Ishikawa (cell line): ENCODE measurements around the gene HIBADH.

Experiments
- EP300 ChIP-seq: IDR thresholded peaks from 2 replicates; pipeline ENCODE4 v1.6.1; 2012; ENCODE audit warnings: borderline replicate concordance
- RAD21 ChIP-seq: IDR thresholded peaks from 2 replicates; pipeline ENCODE4 v1.6.1; 2012; ENCODE audit warnings: low read depth
- TAF1 ChIP-seq: IDR thresholded peaks from 2 replicates; pipeline ENCODE4 v1.6.1; 2012; ENCODE audit warnings: low read depth, mild to moderate bottlenecking
- TF ChIP-seq, protein P1 (sequence below): IDR thresholded peaks from 2 replicates; pipeline ENCODE4 v1.6.1; 2012; ENCODE audit warnings: low read depth, mild to moderate bottlenecking
- TF ChIP-seq, protein P2 (sequence below): IDR thresholded peaks from 2 replicates; pipeline ENCODE4 v1.6.1; 2012

DNA sequence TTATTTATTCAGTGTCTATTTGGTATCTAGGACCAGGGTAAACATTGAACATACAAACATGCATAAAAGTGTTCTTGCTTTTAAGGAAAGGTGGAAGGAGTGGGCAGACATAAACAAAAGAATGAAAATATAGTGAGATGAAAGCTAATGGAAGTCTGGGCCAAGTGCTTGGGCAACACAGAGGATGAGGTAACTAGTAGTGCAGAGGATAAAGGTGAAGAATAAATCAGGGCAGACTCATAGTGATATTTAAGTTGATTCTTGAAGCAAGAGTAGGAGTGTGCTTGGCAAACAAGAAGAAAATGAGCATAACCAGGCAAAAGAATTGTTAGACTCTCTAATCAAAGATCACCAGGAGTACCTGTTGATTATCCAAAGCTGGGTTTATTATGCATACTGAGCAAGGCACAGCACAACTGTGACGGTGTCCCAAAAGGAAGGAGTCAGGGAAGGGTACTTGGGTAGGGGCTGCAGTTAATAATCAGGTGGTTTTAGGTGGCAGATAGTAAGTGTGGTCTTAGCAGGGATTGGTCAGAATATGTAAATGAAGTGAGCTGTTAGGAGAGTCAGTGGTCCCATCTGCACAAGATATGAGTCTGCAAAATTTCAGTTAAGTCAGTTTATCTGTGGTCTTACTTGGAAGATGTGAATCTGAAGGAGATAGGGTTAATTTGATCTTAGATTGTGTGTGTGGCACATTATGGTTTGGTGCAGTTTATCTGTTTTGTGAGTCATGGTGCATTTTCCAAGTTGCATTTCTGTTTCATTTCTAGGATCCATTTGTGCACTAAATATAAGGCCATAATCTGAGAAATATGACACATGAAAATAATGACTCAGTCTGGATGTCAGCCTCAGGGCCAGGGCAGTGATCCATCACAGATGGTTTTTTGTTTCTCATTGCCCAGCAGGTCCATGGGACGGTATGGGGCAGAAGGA lies 46.7 kb upstream of the HIBADH start:
- no peak for TF ChIP-seq TAF1
- no peak for TF ChIP-seq RAD21
- TF ChIP-seq, protein P1, sequence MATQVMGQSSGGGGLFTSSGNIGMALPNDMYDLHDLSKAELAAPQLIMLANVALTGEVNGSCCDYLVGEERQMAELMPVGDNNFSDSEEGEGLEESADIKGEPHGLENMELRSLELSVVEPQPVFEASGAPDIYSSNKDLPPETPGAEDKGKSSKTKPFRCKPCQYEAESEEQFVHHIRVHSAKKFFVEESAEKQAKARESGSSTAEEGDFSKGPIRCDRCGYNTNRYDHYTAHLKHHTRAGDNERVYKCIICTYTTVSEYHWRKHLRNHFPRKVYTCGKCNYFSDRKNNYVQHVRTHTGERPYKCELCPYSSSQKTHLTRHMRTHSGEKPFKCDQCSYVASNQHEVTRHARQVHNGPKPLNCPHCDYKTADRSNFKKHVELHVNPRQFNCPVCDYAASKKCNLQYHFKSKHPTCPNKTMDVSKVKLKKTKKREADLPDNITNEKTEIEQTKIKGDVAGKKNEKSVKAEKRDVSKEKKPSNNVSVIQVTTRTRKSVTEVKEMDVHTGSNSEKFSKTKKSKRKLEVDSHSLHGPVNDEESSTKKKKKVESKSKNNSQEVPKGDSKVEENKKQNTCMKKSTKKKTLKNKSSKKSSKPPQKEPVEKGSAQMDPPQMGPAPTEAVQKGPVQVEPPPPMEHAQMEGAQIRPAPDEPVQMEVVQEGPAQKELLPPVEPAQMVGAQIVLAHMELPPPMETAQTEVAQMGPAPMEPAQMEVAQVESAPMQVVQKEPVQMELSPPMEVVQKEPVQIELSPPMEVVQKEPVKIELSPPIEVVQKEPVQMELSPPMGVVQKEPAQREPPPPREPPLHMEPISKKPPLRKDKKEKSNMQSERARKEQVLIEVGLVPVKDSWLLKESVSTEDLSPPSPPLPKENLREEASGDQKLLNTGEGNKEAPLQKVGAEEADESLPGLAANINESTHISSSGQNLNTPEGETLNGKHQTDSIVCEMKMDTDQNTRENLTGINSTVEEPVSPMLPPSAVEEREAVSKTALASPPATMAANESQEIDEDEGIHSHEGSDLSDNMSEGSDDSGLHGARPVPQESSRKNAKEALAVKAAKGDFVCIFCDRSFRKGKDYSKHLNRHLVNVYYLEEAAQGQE, result no peak
- no peak for TF ChIP-seq EP300
- TF ChIP-seq, protein P2, sequence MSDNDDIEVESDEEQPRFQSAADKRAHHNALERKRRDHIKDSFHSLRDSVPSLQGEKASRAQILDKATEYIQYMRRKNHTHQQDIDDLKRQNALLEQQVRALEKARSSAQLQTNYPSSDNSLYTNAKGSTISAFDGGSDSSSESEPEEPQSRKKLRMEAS, result no peak
